A673 (cell line): ENCODE results near the gene HMX2. TPM values are rescaled to one million over a fixed set of nuclear protein-coding genes. Genes with fewer than 3 reads are reported as not detected.

Experiments used
- BruUV-seq: library from RNA; stranded (reverse); fragments of 400-500 nt; replicated peaks from 2 replicates; lab custom pipeline; 2021; lab: Mats Ljungman, UMichigan
- CTCF ChIA-PET: fragments of 300-600 bp; sonication (Branson Sonifier 250); formaldehyde crosslinking; loops from one replicate; lab custom pipeline; 2022; ENCODE audit warnings: antibody characterized with exemption; lab: Charles Lee
- POLR2A ChIA-PET: fragments of 300-600 bp; sonication (Branson Sonifier 250); formaldehyde crosslinking; loops from one replicate; lab custom pipeline; 2022; ENCODE audit warnings: antibody characterized with exemption; ENCODE audit not compliant: low non-redundant PET; lab: Charles Lee
- DNase-seq: peaks from one replicate; pipeline ENCODE4 v3.0.0-alpha.2; 2015; ENCODE audit warnings: low spot score
- H3K27ac ChIP-seq: fragments of 200-600 bp; sonication (generic); 2 replicates; pipeline ENCODE4 v1.5.1; 2016; ENCODE audit warnings: mixed run types, low read depth, mild to moderate bottlenecking, mixed read lengths, antibody characterized with exemption, low read length; ENCODE audit not compliant: poor library complexity, severe bottlenecking
- H3K27me3 ChIP-seq: fragments of 200-600 bp; sonication (generic); replicated peaks from 2 replicates; pipeline ENCODE4 v1.6.1; 2017; ENCODE audit warnings: mixed run types, low read depth, mild to moderate bottlenecking, mixed read lengths, antibody characterized with exemption, low read length; ENCODE audit not compliant: insufficient read depth, poor library complexity
- H3K36me3 ChIP-seq: fragments of 200-600 bp; sonication (generic); 2 replicates; pipeline ENCODE4 v1.6.1; 2016; ENCODE audit warnings: mixed run types, mild to moderate bottlenecking, mixed read lengths, antibody characterized with exemption, low read length; ENCODE audit not compliant: insufficient read depth, poor library complexity, severe bottlenecking
- H3K4me1 ChIP-seq: fragments of 200-600 bp; sonication (generic); 2 replicates; pipeline ENCODE4 v1.6.1; 2017; ENCODE audit warnings: mixed run types, mild to moderate bottlenecking, mixed read lengths, antibody characterized with exemption, low read length; ENCODE audit not compliant: insufficient read depth, poor library complexity, severe bottlenecking
- H3K4me3 ChIP-seq: fragments of 200-600 bp; sonication (generic); 2 replicates; pipeline ENCODE4 v1.5.1; 2016; ENCODE audit warnings: low read depth, mixed run types, mild to moderate bottlenecking, mixed read lengths, low read length; ENCODE audit not compliant: poor library complexity, severe bottlenecking
- H3K9me3 ChIP-seq: fragments of 200-600 bp; sonication (generic); 2 replicates; pipeline ENCODE4 v1.6.1; 2016; ENCODE audit warnings: mixed run types, low read depth, mild to moderate bottlenecking, mixed read lengths, antibody characterized with exemption, low read length; ENCODE audit not compliant: poor library complexity, severe bottlenecking
- CTCF ChIP-seq: fragments of 300-800, 200-600 bp; sonication (generic); conservative IDR thresholded peaks from 2 replicates; pipeline ENCODE4 v1.5.1; 2017; ENCODE audit warnings: low read depth, mild to moderate bottlenecking, antibody characterized with exemption, low read length, moderate library complexity, mixed read lengths
- EZH2 ChIP-seq: fragments of 200-600 bp; sonication (generic); IDR thresholded peaks from 2 replicates; pipeline ENCODE4 v1.6.1; 2017; ENCODE audit warnings: borderline replicate concordance, low read depth, mild to moderate bottlenecking, mixed read lengths, antibody characterized with exemption, low read length; ENCODE audit not compliant: poor library complexity, severe bottlenecking
- intact Hi-C: fragments of 100-400 bp; cut with micrococcal nuclease; formaldehyde crosslinking; loops from one replicate; pipeline ENCODE4 v1.10.0; 2022; ENCODE audit not compliant: unreplicated experiment
- total RNA-seq: library from RNA; stranded (reverse); gene quantifications from 2 replicates; pipeline ENCODE4 v1.2.3, GENCODE V29; 2021

The HMX2 gene
- total RNA-seq, 1 experiment from 2014 or later: not detected

- H3K27me3 ChIP-seq: peaks cover 98% of the 10 kb centered on the region
- DNase-seq: no peak
- TF ChIP-seq CTCF: no peak
- TF ChIP-seq EZH2: no peak
- ChIA-PET CTCF (no interaction called here), POLR2A (no interaction called here)
- peaks cover 11% of the 10 kb centered on the region for H3K4me1 ChIP-seq
- no TSS peak for BruUV-seq
- no peaks in the 10 kb centered on the region for H3K9me3 ChIP-seq
- no peaks in the 10 kb centered on the region for H3K36me3 ChIP-seq
- H3K27ac ChIP-seq: no peak overlapping the region
- intact Hi-C loops: loop anchor here (5.0 kb wide), 1 partner anchor 298 kb away; no protein-coding TSS in a partner anchor
- H3K4me3 ChIP-seq: no peak overlapping the region
Observed at GRCh38 chr10:123129618-123130271, 18.2 kb upstream of the HMX2 start.

DNA sequence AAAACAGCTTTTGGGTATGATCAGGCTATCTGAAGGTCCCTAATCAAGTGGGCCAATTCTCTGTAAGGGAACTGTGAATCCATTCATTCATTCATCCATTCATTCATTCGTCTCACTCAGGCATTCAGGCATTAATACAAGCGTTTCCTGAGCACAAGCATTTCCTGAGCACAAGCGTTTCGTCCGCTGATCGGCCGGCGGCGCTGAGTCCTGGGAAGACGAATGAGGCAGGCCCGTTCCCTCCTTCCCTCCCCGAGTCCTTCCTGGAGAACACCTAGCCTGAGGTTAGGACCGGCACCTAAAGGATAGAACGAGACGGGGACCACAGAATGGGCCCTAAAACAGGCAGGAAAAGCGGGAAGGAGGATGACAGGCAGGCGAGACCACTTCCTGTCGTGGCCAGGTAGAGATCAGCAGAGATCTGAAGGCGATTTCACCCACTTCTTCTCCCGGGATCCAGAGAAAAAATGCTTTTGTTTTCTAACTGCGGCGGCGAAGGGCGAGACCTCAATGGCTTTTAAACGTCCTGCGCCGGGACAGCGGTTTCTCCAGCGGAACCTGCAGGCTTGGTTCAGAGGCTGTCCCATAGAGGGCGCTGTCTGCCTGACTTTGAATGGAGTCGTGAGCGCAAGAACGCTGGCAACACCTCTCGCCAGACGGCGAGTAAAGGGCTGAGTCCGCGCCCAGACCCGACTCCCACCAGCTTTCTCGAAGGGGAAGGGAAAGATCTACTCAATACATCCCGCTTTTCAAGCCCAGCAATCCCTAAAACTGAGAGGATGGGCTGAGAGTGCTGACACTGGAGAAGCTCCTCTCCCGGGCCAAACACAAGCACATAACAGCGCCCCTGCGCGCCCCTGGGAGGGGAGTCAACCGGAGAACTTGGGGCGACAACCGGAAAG is 15.1 kb upstream of the HMX2 start:
- Histone ChIP-seq H3K27ac (no peak overlapping the region), H3K27me3 (peaks cover 99% of the 10 kb centered on the region), H3K9me3 (no peaks in the 10 kb centered on the region), H3K4me3 (no peak overlapping the region), H3K4me1 (peaks cover 29% of the 10 kb centered on the region), H3K36me3 (no peaks in the 10 kb centered on the region)
- ChIA-PET CTCF (interaction anchor here (1.0 to 1.5 kb wide), 3 partner anchors 21 to 297 kb away, joined by 3 to 6 read pairs (median 3); partner anchors contain the start of gene BUB3), POLR2A (no interaction called here)
- BruUV-seq: no TSS peak
- intact Hi-C loops: loop anchor here (1.0 to 5.0 kb wide), 2 partner anchors 294 to 426 kb away; no protein-coding TSS in a partner anchor
- TF ChIP-seq CTCF (peak; percentile 95), EZH2 (peak; percentile 47)
- DNase-seq: peak; percentile 89

DNA sequence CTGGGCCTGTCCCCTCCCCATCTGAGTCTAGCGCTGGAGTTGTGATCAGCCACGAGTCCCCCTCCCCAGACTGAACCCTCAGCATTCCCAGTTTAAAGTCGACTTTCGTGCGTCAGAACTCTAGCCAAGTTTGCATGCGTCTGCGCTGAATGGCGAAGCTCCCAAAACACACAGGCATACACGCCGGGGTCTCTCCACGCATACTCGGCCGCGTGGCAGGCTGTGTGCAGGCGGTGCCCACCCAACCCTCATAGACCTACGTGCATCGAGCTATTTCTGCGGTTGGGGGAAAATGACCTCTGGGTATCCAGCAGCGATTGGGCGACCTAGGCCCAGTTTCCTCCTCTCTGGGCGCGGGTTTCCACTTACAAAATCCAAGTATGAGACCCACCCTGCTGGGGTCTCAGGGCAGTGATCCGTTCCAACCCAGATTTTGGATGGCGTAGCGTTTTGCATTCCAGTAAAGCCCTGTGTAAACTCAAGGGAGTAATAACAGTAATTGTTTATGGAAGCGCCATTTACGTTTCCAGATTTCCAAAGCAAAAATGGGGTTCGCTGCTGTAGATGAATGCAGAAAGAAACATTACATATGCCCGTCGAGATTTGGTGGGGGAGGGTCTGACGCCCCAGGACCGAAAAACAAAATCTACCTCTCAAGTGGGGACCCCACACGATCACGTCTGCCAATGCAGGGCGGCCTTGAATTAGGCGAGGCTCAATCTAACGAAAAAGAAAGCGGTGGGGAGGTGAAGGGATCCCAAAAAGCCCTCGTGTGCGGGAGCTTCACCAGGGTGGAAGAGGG is 14.2 kb upstream of the HMX2 start:
- intact Hi-C loops: loop anchor here (1.0 to 5.0 kb wide), 2 partner anchors 294 to 426 kb away; no protein-coding TSS in a partner anchor
- TF ChIP-seq CTCF: no peak
- TF ChIP-seq EZH2: no peak
- ChIA-PET CTCF (interaction anchor here (1.0 to 1.5 kb wide), 4 partner anchors 20 to 296 kb away, joined by 3 to 6 read pairs (median 3); partner anchors contain the start of gene BUB3), POLR2A (no interaction called here)
- Histone ChIP-seq H3K27ac (no peak overlapping the region), H3K9me3 (no peaks in the 10 kb centered on the region), H3K4me1 (peaks cover 29% of the 10 kb centered on the region), H3K4me3 (no peak overlapping the region), H3K27me3 (peaks cover 99% of the 10 kb centered on the region), H3K36me3 (no peaks in the 10 kb centered on the region)
- BruUV-seq: no TSS peak
- DNase-seq: no peak
